Measurements from ENCODE around the gene PLCD3.

The PLCD3 gene

GRCh38 chr17:45067637-45068036 is 64.7 kb downstream of the PLCD3 start:
- DNase-seq = no peak

- DNase-seq = no peak
Observed at GRCh38 chr17:45063198-45063597, 69.1 kb downstream of the PLCD3 start.

DNA sequence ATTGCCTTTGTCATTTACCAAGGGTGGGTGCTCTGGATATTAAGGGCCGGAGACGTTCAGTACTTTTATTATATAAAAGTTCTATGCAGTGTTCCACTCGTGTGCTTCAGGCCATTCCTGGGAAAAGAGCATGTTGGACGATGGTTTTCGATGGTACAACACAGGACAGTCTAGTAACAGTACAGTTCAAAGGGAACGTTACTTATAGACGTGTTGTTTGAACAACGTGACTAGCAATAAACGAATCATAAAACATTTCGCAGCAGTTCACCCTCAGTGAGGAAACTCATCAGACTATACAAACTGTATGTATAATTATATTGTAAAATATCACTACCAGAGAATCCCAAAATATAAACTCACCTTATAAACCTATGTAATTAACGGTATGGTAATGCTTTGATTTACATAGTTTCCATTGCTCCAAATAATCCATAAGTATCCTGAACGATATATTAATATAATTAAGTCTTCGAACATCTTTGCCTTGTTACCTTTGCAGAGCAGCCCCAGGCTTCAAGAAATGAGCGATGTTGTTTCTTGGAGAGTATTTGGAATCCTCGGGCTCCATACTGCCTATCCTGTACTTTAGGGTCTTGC is 70.6 kb downstream of the PLCD3 start:
- DNase-seq = no peak

DNA sequence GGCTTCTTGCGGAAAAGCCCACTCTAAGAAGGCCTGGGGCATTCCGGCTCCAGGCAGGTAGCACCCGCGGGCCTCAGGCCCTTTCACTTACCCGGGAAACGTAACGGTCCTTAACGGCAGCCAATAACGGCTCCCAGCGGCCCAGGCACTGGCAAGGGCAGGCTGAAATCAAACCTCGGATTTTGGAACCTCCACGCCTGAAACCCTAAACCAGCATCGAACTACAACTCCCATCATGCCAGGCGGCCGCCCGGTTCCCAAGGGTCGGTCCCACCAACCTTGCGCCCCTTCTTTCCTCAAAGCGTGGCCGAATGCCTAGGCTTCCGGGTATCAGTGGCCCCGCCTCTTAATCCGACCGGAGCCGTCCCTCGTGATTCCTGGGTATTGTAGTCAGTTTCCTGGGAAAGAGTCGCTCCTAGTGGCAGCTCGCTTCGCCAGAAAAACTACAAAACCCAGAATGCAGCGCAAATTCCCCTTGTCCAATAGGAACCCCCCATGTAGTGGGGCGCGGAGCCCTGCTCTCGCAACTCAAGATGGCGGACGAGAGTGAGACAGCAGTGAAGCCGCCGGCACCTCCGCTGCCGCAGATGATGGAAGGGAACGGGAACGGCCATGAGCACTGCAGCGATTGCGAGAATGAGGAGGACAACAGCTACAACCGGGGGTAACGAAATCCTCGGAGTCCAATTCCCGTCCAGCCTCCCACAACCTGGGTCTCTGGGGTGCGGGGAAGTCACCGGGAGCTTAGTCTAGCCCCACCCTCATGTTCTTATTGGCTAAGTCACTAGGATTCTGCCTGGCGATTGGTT is 71.3 kb downstream of the PLCD3 start, which contains the start of gene NMT1:
Gene NMT1 (plus strand): TSS at position 521 of the 809 bp plus-strand sequence. CDS start 13 bp downstream, at position 534.
- peak; percentile 97 for DNase-seq

DNA sequence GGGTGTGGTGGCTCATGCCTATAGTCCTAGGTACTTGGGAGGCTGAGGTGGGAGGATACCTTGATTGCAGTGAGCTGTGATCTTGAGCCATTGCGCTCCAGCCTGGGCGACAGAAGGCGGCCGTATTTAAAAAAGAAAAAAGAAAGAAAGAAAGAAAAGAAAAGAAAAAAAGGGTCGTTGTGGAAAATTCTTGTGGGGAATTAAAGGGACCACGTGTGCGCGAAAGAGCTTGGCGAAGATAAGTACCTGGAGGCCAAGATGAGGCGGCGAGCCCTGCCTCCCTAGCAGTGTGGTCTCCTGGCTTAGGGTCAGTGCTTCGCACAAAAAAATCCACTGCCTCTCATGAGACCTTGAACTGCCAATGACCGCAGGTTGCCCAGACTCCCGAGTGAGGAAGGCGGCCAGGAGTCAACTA is 71.9 kb downstream of the PLCD3 start:
- DNase-seq = no peak

Measured in central memory CD4-positive, alpha-beta T cell (primary cell).